Thoracic aorta (tissue), 2 donors: ENCODE results near the gene RXFP1. TPM values are rescaled to one million over a fixed set of nuclear protein-coding genes. Genes with fewer than 3 reads are reported as not detected.
"Not testable (repeated sequence)": the region's sequence is repeated elsewhere in the genome, so short reads cannot be mapped to it uniquely, and the experiment has no call there.

ENCODE experiments used
- ATAC-seq: fragments of 150-250 bp; one replicate; pipeline ENCODE4 v1.8.0; 2017; ENCODE audit warnings: low read depth; ENCODE audit not compliant: insufficient number of reproducible peaks, low FRiP score
- DNase-seq: peaks from one replicate; pipeline ENCODE4 v3.0.0-alpha.2; 2020; ENCODE audit warnings: low spot score
- H3K27ac ChIP-seq, 2 donors: fragments of 200-600 bp; sonication (generic); 1 replicate in 1 of 2; 2 replicates in 1 of 2; pipeline ENCODE4 v1.5.1; 2016; ENCODE audit warnings: mild to moderate bottlenecking in 2 of 2, moderate library complexity in 2 of 2
- H3K27me3 ChIP-seq: fragments of 200-600 bp; sonication (generic); replicated peaks from 2 replicates; pipeline ENCODE4 v1.6.0; 2016; ENCODE audit warnings: mild to moderate bottlenecking; ENCODE audit not compliant: insufficient read depth
- H3K36me3 ChIP-seq: fragments of 200-600 bp; sonication (generic); one replicate; pipeline ENCODE4 v1.5.1; 2016
- H3K4me1 ChIP-seq, 2 donors: fragments of 200-600 bp; sonication (generic); 1 replicate in 1 of 2; 2 replicates in 1 of 2; pipeline versions ENCODE4 v1.5.1 to v1.6.0; 2016; ENCODE audit warnings: low read depth in 2 of 2, mild to moderate bottlenecking in 1 of 2; ENCODE audit not compliant: control insufficient read depth in 1 of 2
- H3K4me3 ChIP-seq: fragments of 200-600 bp; sonication (generic); 2 replicates; pipeline ENCODE4 v1.5.1; 2016; ENCODE audit warnings: mild to moderate bottlenecking
- H3K9me3 ChIP-seq: fragments of 200-600 bp; sonication (generic); 2 replicates; pipeline ENCODE4 v1.5.1; 2016
- CTCF ChIP-seq: fragments of 200-600 bp; sonication (generic); IDR thresholded peaks from one replicate; pipeline ENCODE4 v1.5.1; 2019; ENCODE audit warnings: antibody characterized with exemption
- total RNA-seq, 2 donors: library from RNA; depleted of rRNA; stranded (reverse); fragments of >200 nt; gene quantifications; one replicate each; pipeline versions ENCODE4 v1.1.0 to v1.2.3, GENCODE V29; 2016

The RXFP1 gene
- total RNA-seq, 2 donors from 2014 or later, result 0.35 to 9.6 TPM

- no peaks in the 10 kb centered on the region for H3K36me3 ChIP-seq
- DNase-seq (no peak), ATAC-seq (no peak)
- no peaks in the 10 kb centered on the region for H3K4me1 ChIP-seq
- no peak for TF ChIP-seq CTCF
- no peak overlapping the region for H3K4me3 ChIP-seq
- H3K27me3 ChIP-seq, result no peaks in the 10 kb centered on the region
- no peak overlapping the region for H3K27ac ChIP-seq
- H3K9me3 ChIP-seq, result no peaks in the 10 kb centered on the region
Measured at GRCh38 chr4:158649111-158649680, 127.5 kb downstream of the RXFP1 start.

GRCh38 chr4:158652920-158653319, 131.2 kb downstream of the RXFP1 start:
- Histone ChIP-seq H3K27ac (no peak overlapping the region), H3K4me3 (peak overlapping the region; percentile 40), H3K27me3 (no peaks in the 10 kb centered on the region), H3K9me3 (no peaks in the 10 kb centered on the region), H3K4me1 (no peaks in the 10 kb centered on the region), H3K36me3 (no peaks in the 10 kb centered on the region)
- ATAC-seq (no peak), DNase-seq (no peak)
- no peak for TF ChIP-seq CTCF

- no peak overlapping the region for H3K27ac ChIP-seq
- no peak for TF ChIP-seq CTCF
- DNase-seq (no peak), ATAC-seq (no peak)
- H3K27me3 ChIP-seq, result no peaks in the 10 kb centered on the region
- H3K9me3 ChIP-seq, result no peaks in the 10 kb centered on the region
- no peaks in the 10 kb centered on the region for H3K36me3 ChIP-seq
- H3K4me3 ChIP-seq, result no peak overlapping the region
- no peaks in the 10 kb centered on the region for H3K4me1 ChIP-seq
Measured at GRCh38 chr4:158656439-158656838, 134.8 kb downstream of the RXFP1 start.

GRCh38 chr4:158657291-158657690, 135.6 kb downstream of the RXFP1 start:
- no peak overlapping the region for H3K4me3 ChIP-seq
- H3K27ac ChIP-seq, result no peak overlapping the region
- no peaks in the 10 kb centered on the region for H3K36me3 ChIP-seq
- no peaks in the 10 kb centered on the region for H3K4me1 ChIP-seq
- no peaks in the 10 kb centered on the region for H3K9me3 ChIP-seq
- DNase-seq (no peak), ATAC-seq (no peak)
- H3K27me3 ChIP-seq, result no peaks in the 10 kb centered on the region
- TF ChIP-seq CTCF, result no peak

GRCh38 chr4:158663255-158663654, 141.6 kb downstream of the RXFP1 start:
- H3K27ac ChIP-seq, H3K27me3 ChIP-seq, H3K9me3 ChIP-seq, H3K36me3 ChIP-seq, DNase-seq, H3K4me3 ChIP-seq, ATAC-seq, H3K4me1 ChIP-seq: not testable (repeated sequence)

GRCh38 chr4:158663707-158664625, 142.3 kb downstream of the RXFP1 start:
- H3K27ac ChIP-seq, H3K27me3 ChIP-seq, ATAC-seq, DNase-seq, H3K36me3 ChIP-seq, H3K9me3 ChIP-seq, H3K4me3 ChIP-seq, H3K4me1 ChIP-seq: not testable (repeated sequence)
